Smooth muscle cell (in vitro differentiated cells): ENCODE measurements around the gene CLK4. TPM values are rescaled to one million over a fixed set of nuclear protein-coding genes. Genes with fewer than 3 reads are reported as not detected.
"Not testable (repeated sequence)": the region's sequence is repeated elsewhere in the genome, so short reads cannot be mapped to it uniquely, and the experiment has no call there.

Experiments used
- DNase-seq: peaks from one replicate; lab custom pipeline; 2025; ENCODE audit not compliant: unreplicated experiment; lab: John Stamatoyannopoulos, UW
- H2AFZ ChIP-seq: fragments of 200-600 bp; sonication (generic); 2 replicates; pipeline ENCODE4 v1.6.0; 2016; ENCODE audit warnings: antibody characterized with exemption, low read depth, mild to moderate bottlenecking
- H3F3A ChIP-seq: fragments of 200-600 bp; sonication (generic); 2 replicates; pipeline ENCODE4 v1.6.0; 2017; ENCODE audit warnings: antibody characterized with exemption, low read depth
- H3K27ac ChIP-seq: fragments of 200-600 bp; sonication (generic); 2 replicates; pipeline ENCODE4 v1.5.1; 2016; ENCODE audit warnings: low read depth, mild to moderate bottlenecking
- H3K27me3 ChIP-seq: fragments of 200-600 bp; sonication (generic); 2 replicates; pipeline ENCODE4 v1.6.1; 2016; ENCODE audit warnings: low read depth, mild to moderate bottlenecking
- H3K36me3 ChIP-seq: fragments of 200-600 bp; sonication (generic); 2 replicates; pipeline ENCODE4 v1.5.1; 2016; ENCODE audit warnings: low read depth
- H3K4me1 ChIP-seq: fragments of 200-600 bp; sonication (generic); 2 replicates; pipeline ENCODE4 v1.5.1; 2016; ENCODE audit warnings: low read depth
- H3K4me2 ChIP-seq: fragments of 200-600 bp; sonication (generic); 2 replicates; pipeline ENCODE4 v1.6.0; 2016; ENCODE audit warnings: mild to moderate bottlenecking
- H3K4me3 ChIP-seq: fragments of 200-600 bp; sonication (generic); 2 replicates; pipeline ENCODE4 v1.5.1; 2016; ENCODE audit warnings: mild to moderate bottlenecking
- H3K79me2 ChIP-seq: fragments of 200-600 bp; sonication (generic); 2 replicates; pipeline ENCODE4 v1.6.0; 2016; ENCODE audit warnings: low read depth, mild to moderate bottlenecking
- H3K9ac ChIP-seq: fragments of 200-600 bp; sonication (generic); 2 replicates; pipeline ENCODE4 v1.6.0; 2016; ENCODE audit warnings: low read depth
- H3K9me3 ChIP-seq: fragments of 200-600 bp; sonication (generic); replicated peaks from 2 replicates; pipeline ENCODE4 v1.5.1; 2016; ENCODE audit warnings: low read depth
- H4K20me1 ChIP-seq: fragments of 200-600 bp; sonication (generic); 2 replicates; pipeline ENCODE4 v1.6.0; 2016; ENCODE audit warnings: low read depth
- CTCF ChIP-seq: fragments of 200-600 bp; sonication (generic); IDR thresholded peaks from 2 replicates; pipeline ENCODE4 v1.5.1; 2017; ENCODE audit warnings: borderline replicate concordance, mild to moderate bottlenecking, antibody characterized with exemption; ENCODE audit not compliant: insufficient read depth, poor library complexity, severe bottlenecking
- WGBS: methylation state at CpG from one replicate; pipeline ENCODE4 v1.1.7; 2016; ENCODE audit warnings: low lambda C conversion rate; 5-methylcytosine and 5-hydroxymethylcytosine counted together
- polyA plus RNA-seq: library from polyadenylated mRNA; unstranded; fragments of >200 nt; fragmentation: Nextera tagmentation; extraction: Ambion mirVana; gene quantifications from 2 replicates; pipeline ENCODE4 v1.2.1, GENCODE V29; 2016
- total RNA-seq: library from RNA; depleted of rRNA; stranded (reverse); fragments of >200 nt; gene quantifications from 2 replicates; pipeline ENCODE4 v1.2.3, GENCODE V29; 2014

CLK4 gene
- total and polyA plus RNA-seq, 2 experiments from 2014 or later, result 10.3 to 25.7 TPM

GRCh38 chr5:178588769-178589168 is 38.1 kb downstream of the CLK4 start:
- Histone ChIP-seq H3K4me1 (peaks cover 12% of the 10 kb centered on the region), H3K36me3 (no peaks in the 10 kb centered on the region), H3K79me2 (no peaks in the 10 kb centered on the region), H3F3A (peaks cover 6% of the 10 kb centered on the region), H3K4me2 (peak overlapping the region; percentile 97), H3K9ac (no peak overlapping the region), H3K4me3 (peak overlapping the region; percentile 53), H3K27ac (no peak overlapping the region), H3K9me3 (no peaks in the 10 kb centered on the region), H4K20me1 (no peaks in the 10 kb centered on the region), H2AFZ (no peak overlapping the region), H3K27me3 (peaks cover 19% of the 10 kb centered on the region)
- DNase-seq, result no peak
- WGBS, result 79% methylated on average over 8 of the region's 8 CpGs
- TF ChIP-seq CTCF, result no peak

- Histone ChIP-seq H3K79me2 (no peaks in the 10 kb centered on the region), H3K9me3 (no peaks in the 10 kb centered on the region), H4K20me1 (no peaks in the 10 kb centered on the region), H2AFZ (no peak overlapping the region), H3F3A (peaks cover 6% of the 10 kb centered on the region), H3K4me2 (peak overlapping the region; percentile 97), H3K4me3 (no peak overlapping the region), H3K27me3 (peaks cover 19% of the 10 kb centered on the region), H3K9ac (no peak overlapping the region), H3K27ac (no peak overlapping the region), H3K36me3 (no peaks in the 10 kb centered on the region), H3K4me1 (peaks cover 12% of the 10 kb centered on the region)
- no peak for TF ChIP-seq CTCF
- 71% methylated on average over 13 of the region's 13 CpGs for WGBS
- no peak for DNase-seq
Observed at GRCh38 chr5:178587763-178588611, 38.9 kb downstream of the CLK4 start.

- no peak overlapping the region for H3K4me2 ChIP-seq
- no peaks in the 10 kb centered on the region for H3K9me3 ChIP-seq
- H3K9ac ChIP-seq, result no peak overlapping the region
- H3K27me3 ChIP-seq, result peaks cover 19% of the 10 kb centered on the region
- no peaks in the 10 kb centered on the region for H3K36me3 ChIP-seq
- H2AFZ ChIP-seq, result no peak overlapping the region
- DNase-seq, result no peak
- no peaks in the 10 kb centered on the region for H3K79me2 ChIP-seq
- H3F3A ChIP-seq, result peaks cover 1% of the 10 kb centered on the region
- 96% methylated on average over 2 of the region's 2 CpGs for WGBS
- no peaks in the 10 kb centered on the region for H4K20me1 ChIP-seq
- no peak overlapping the region for H3K4me3 ChIP-seq
- peaks cover 12% of the 10 kb centered on the region for H3K4me1 ChIP-seq
- no peak for TF ChIP-seq CTCF
- no peak overlapping the region for H3K27ac ChIP-seq
Observed at GRCh38 chr5:178586396-178586795, 40.5 kb downstream of the CLK4 start.

- not testable (repeated sequence) for H2AFZ ChIP-seq, H3K79me2 ChIP-seq, H3K9ac ChIP-seq, H3K4me3 ChIP-seq, H3F3A ChIP-seq, DNase-seq, H3K9me3 ChIP-seq, H3K4me2 ChIP-seq, H3K27ac ChIP-seq, H3K36me3 ChIP-seq, H4K20me1 ChIP-seq
- H3K27me3 ChIP-seq, result peaks cover 19% of the 10 kb centered on the region
- 83% methylated on average over 11 of the region's 11 CpGs for WGBS
- H3K4me1 ChIP-seq, result peaks cover 12% of the 10 kb centered on the region
Observed at GRCh38 chr5:178585421-178585820, 41.4 kb downstream of the CLK4 start.
